Measurements from ENCODE around the gene TJP3.
A peak's percentile ranks its signal among the peaks of the same experiment; 100 is the strongest.

The TJP3 gene

GRCh38 chr19:3670796-3671679 is 37.1 kb upstream of the TJP3 start:
- DNase-seq (ENCODE audit: low read depth in 2 of 2, low spot score in 1 of 2) = peak in 1 of 2 donors; percentile 32

- no peak for DNase-seq (ENCODE audit: low read depth in 2 of 2, low spot score in 1 of 2)
These were observed 36.3 kb upstream of the TJP3 start for GRCh38 chr19:3671680-3672574.

- DNase-seq (ENCODE audit: low read depth in 2 of 2, low spot score in 1 of 2) = no peak
These were observed 35.6 kb upstream of the TJP3 start for GRCh38 chr19:3672575-3672948.

GRCh38 chr19:3672993-3673392 is 35.2 kb upstream of the TJP3 start:
- no peak for DNase-seq (ENCODE audit: low read depth in 2 of 2, low spot score in 1 of 2)

GRCh38 chr19:3673506-3674439 is 34.4 kb upstream of the TJP3 start:
- no peak for DNase-seq (ENCODE audit: low read depth in 2 of 2, low spot score in 1 of 2)

GRCh38 chr19:3674784-3675543 is 33.2 kb upstream of the TJP3 start:
- DNase-seq (ENCODE audit: low read depth in 2 of 2, low spot score in 1 of 2) = no peak

GRCh38 chr19:3678188-3678587 is 30.0 kb upstream of the TJP3 start:
- DNase-seq (ENCODE audit: low read depth in 2 of 2, low spot score in 1 of 2) = no peak

- no peak for DNase-seq (ENCODE audit: low read depth in 2 of 2, low spot score in 1 of 2)
These were observed 29.0 kb upstream of the TJP3 start for GRCh38 chr19:3679138-3679537.

GRCh38 chr19:3679581-3679980 is 28.6 kb upstream of the TJP3 start:
- no peak for DNase-seq (ENCODE audit: low read depth in 2 of 2, low spot score in 1 of 2)

GRCh38 chr19:3680939-3681338 is 27.2 kb upstream of the TJP3 start:
- DNase-seq (ENCODE audit: low read depth in 2 of 2, low spot score in 1 of 2) = no peak

GRCh38 chr19:3682286-3682685 is 25.9 kb upstream of the TJP3 start:
- DNase-seq (ENCODE audit: low read depth in 2 of 2, low spot score in 1 of 2) = no peak

GRCh38 chr19:3682741-3683404 is 25.3 kb upstream of the TJP3 start:
- no peak for DNase-seq (ENCODE audit: low read depth in 2 of 2, low spot score in 1 of 2)

GRCh38 chr19:3683405-3684053 is 24.7 kb upstream of the TJP3 start:
- DNase-seq (ENCODE audit: low read depth in 2 of 2, low spot score in 1 of 2) = no peak

GRCh38 chr19:3684054-3684816 is 23.9 kb upstream of the TJP3 start:
- DNase-seq (ENCODE audit: low read depth in 2 of 2, low spot score in 1 of 2) = no peak

- no peak for DNase-seq (ENCODE audit: low read depth in 2 of 2, low spot score in 1 of 2)
These were observed 23.3 kb upstream of the TJP3 start for GRCh38 chr19:3684817-3685410.

- DNase-seq (ENCODE audit: low read depth in 2 of 2, low spot score in 1 of 2) = no peak
These were observed 20.8 kb upstream of the TJP3 start for GRCh38 chr19:3687393-3687773.

- DNase-seq (ENCODE audit: low read depth in 2 of 2, low spot score in 1 of 2) = no peak
These were observed 20.1 kb upstream of the TJP3 start for GRCh38 chr19:3687774-3688706.

All from stimulated activated CD8-positive, alpha-beta memory T cell treated with anti-CD3 and anti-CD28 coated beads, Interleukin-4, amount 100 ng/mL, for 4 hours (primary cell).